NCI-H146 treated with DMSO at 0.1 percent for 48 hours (cell line): ENCODE data around the gene APOBEC4.
A peak's percentile ranks its signal among the peaks of the same experiment; 100 is the strongest.

Experiments
- DNase-seq: peaks from one replicate; lab custom pipeline; 2025; ENCODE audit not compliant: unreplicated experiment; lab: John Stamatoyannopoulos, UW

The APOBEC4 gene

DNA sequence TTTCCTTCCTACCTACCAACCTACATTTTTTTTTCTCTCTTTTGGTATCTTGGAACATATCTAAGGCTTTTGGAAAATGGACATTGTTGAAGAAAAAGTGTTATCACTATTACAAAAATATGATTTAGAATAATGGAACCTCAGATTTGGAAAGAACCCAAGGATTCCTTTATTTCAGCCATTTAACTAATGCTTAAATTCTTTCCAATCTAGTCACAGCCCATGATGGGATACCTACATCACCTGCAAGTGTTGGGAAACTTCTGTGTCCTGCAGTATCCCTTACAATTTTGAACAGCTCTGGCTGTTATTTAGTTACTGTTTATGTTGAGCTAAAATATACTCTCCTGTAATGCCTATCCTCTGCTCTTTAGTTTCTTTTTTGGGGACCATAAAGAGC lies 22.3 kb upstream of the APOBEC4 start:
- no peak for DNase-seq

DNA sequence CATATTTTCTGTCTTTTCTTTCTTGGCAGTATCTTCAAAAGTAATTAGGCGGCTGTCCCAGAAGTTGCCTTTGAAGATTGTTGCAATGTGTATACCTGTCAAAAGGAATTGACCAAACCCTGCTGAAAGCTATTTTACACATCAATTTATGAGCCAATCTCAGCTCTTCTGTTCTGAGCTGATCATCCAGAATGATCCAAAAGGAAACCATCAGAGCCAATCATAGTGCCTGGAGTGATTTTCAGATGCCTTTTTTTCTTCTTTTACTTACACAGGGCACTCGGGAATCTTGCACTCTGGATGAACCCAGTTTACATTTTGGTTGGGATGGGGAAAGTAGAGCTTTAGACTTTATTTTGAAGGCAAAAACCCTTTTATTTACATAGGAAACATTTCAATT lies 21.8 kb upstream of the APOBEC4 start:
- DNase-seq = no peak

DNA sequence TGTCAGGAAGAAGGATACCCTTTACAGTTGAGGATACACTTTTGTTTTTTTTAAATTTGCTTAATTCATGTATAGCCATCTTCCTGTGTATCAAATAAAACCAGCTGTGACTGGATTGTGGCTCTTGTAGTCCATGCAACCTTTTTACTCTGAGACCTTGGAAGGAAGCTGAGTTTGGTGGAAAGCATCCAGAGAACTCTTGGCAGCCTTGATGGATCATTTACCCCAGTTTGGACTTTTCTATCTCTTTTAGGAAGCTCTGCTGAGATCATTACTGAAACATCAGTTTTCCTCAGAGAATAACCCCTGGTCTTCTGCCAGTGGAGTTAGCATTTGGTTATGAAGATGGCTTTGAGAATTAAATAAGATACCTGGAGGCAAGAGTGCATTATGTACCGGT lies 21.2 kb upstream of the APOBEC4 start:
- DNase-seq = no peak

DNA sequence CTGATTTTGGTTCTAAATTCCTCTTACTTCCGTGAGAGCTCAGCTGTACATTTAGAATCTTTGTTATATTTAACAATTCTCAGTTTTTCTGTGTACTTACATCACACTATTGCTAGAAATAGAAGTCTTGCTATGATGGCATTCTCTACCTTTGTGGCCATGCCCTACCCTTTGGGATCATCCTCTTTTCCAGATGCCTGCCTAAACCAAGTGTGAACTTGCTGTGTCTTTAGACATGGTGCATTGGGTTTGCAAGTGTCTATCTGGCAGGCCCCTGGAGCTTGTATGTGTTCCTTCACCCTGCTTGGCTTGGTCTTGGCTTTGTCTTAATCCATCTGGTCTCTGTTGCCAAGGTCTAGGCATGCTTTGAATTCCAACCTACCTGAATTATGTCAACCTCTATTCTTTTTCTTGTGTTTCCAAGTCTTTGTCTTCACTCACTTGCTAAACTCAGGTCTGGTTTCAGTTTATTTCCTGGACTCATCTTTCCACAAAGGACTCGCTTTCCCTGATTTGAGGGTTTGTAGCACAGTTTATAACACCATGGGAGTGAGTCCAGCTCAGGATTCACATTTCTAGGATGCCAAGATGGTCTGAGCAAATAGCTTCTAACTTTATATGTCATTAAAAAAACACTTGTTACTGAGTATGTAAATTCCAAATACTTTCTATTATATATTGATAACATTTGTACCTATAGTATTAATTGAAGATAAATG lies 20.6 kb upstream of the APOBEC4 start:
- DNase-seq = no peak

DNA sequence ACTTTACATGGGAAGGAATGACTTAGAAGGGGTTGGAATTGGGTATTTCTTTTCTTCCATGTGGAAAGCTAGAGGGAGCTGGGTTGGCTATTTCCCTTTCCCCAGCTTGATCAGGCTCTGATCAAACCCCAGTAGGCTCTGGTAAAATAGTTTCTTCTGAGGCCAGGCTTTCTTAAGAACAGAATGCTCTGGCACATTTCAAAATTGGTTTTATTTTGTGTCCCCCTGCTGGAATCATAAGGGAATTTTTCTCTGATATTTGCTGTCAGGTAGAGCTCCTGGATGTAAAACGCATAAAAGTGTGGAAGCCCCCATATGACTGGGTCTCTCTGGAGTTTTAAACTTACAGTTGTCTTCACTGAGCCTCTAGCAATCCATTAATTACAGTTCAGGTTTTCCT lies 17.1 kb upstream of the APOBEC4 start:
- no peak for DNase-seq

DNA sequence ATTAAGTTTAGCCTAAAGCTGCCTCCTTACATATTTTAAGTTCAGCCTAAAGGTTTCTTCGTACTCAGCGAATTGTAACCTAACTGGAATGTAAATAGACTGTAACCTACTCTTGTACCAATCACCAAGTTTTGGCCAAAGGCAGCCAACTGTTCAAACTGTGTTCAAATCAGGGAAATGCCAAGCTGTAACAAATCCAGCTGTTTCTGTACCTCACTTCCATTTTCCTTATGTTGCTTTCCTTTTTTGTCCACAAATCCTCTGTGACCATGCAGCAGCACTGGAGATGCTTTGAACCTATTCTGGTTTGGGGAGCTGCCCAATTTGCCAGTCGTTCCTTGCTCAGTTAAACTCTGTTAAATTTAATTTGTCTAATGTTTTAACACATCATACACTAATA lies 3.2 kb upstream of the APOBEC4 start:
- DNase-seq = no peak

DNA sequence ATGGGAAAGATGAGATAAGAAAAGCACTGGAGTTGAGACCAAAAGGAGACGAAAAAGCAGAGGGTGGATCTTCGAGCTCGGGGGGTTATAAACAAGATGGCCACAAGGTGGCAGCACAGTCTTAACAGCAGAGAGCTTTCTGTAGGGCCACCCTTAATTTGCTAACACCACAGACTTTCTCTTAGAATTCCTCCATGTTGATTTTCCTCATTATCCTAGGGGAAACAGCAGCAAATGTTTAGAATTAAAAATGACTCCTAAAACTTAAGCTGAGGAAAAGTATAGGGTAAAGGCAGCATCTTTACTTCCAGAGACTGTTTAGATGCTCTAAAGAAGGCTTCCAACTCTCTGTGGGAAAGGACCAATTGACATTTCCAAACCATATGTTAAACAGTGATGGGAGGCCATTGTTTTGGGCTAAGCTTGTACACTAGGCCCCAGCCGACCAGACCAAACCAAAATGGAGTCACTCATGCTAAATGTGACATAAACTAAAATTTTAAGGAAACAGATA lies 2.5 kb upstream of the APOBEC4 start:
- DNase-seq = peak; percentile 69

DNA sequence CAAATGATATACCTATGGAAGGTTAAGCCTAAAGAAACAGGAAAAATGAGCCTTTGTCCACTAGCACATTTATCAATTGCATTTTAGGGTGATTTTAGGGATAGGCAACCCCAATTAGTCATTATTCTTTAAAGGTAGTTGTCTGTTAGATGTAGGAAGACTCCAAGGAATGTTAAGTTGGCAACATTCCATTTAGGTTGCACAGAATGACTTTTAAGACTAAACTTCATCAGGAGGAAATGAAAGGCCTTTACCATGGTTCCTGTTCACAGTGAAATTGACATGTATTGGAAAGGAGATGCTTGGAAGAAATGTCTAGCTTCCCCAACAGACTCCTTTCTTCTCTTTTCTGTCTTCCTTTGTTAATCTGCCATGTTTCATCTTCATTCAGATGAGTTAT lies 1.6 kb upstream of the APOBEC4 start:
- DNase-seq = no peak

DNA sequence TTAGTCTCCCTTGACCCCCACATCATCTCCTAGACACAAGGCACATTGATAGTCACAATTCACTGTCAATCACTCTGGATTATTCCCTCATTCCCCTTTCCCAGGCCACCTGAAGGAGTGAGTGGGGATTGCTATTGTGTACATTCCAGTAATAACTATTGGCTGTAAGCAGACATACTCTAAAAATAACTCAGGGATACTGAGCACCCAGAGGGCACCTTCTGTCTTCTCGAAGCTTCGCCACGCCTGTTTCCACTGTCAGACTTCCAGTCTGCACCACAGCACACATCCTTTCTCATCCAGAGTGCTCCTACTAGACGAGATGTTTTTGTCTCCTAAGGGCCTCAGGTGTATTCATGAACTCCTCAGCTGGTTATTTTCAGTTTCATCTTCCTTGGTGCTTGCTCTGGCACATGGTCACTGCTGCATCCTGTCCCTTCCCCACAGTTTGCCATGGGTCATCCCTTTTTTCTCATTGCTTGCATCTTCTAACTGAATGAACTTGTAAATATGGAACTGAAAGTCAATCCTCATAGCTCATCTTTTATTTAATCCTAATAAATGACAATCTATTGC lies 848 bp upstream of the APOBEC4 start:
- DNase-seq = no peak

DNA sequence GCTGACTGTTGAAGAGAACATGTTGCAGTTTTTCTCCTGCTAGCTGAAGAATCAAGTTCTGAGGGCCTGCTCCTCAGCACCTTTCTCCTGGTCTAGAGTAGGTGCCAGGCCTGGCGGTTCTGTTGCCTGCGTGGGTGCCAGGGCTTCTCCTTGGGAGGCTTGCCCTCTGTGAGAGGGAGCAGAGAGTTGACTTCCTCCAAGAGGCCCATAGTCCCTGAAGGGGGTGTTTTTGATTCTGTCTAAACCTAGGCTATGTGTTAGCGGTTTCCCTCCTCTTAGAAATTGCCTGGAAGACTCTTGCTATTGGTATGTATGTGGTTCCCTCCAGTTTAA lies 312 bp upstream of the APOBEC4 start:
- DNase-seq = no peak

DNA sequence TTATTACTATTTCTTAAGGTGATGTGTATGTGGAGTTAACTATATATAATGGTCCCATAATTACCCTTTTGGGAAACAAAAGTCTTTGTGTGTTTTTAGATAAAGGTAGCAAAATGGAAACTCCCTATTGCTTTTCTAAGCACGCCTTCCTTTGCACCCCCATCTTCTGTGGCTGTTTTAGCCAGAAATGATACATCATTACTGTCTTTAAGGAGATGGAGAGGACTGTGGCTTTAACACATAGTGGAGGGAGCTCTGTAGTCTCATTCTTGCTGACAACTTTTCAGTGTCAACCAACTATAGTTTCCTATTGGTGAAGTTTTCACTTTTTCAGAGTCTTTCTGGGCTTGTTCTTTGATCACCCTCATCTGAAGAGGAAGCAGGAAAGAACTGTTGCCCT lies 1.0 kb downstream of the APOBEC4 start:
- DNase-seq = no peak

DNA sequence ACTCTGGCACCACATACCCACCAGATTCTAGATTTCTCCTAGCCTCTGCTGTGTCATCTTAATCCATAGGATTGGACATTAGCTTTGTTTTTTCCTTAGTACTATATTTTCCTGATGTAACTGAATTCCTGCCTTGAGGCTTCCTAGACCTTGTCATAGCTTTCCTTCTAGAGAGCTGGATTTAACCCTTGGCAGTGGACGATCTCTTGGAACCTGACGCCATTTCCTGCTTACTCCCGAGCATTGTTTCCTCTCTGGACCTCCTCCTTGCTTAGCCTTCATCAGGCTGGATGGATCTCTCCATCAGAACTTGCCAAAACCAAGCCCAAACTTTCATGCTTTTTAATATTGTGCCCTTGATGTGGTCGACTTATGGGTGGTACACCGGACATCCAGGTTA lies 1.5 kb downstream of the APOBEC4 start:
- no peak for DNase-seq

DNA sequence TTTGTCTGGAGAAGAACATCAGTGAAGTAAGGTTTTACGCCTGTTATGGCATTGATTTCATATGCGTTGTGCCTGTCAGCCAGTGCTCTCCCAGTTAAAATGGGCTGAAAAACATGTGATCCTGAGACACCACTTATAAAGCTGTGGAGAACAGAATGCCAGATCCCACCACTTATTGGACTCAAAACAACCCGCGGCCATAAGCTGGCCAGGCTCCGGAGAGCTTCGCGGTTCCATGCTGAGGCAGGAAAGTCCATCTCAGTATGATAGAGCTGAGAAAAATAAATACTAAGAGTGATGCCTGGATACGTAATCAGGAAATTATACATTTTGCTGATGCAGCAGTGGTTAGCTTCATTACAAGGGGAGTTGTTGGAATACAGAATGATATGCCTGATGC lies 5.1 kb downstream of the APOBEC4 start:
- no peak for DNase-seq

DNA sequence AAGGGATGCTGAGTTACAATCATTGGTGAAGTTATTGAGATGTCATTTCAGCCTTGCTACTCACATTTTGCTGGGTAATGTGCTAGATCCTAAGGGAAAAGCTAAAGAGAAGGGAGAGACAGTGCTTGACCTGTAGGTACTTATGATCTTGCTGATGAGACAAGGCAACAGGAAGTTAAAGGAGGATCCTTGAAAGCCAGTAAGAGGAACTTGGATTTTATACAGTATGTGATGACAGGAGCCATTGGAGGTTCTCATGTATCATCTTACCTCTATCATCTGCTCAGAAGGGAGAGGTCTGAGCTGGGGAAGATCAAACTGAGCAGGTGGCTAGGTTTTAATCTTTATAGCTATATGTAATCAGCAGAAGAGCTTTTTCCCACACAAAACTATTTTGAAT lies 6.3 kb downstream of the APOBEC4 start:
- DNase-seq = no peak

DNA sequence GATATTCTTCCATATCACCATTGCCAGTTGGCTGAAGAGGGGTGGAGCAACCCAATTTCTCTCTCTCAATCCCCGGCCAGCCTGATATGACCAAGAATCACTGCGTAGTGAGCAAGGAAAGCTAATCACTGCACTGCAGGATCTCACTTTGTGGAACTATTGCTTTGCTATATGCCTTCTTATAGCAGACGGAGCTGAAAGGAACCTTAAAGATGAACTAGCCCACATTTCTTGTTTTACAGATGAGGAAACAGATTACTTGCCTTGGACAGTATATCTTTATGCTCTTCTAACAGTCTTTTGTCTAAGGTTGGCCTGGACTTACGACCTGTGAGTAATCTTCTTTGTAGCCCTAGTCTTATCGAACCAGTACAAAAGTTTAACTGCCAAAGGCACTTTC lies 7.6 kb downstream of the APOBEC4 start:
- no peak for DNase-seq

DNA sequence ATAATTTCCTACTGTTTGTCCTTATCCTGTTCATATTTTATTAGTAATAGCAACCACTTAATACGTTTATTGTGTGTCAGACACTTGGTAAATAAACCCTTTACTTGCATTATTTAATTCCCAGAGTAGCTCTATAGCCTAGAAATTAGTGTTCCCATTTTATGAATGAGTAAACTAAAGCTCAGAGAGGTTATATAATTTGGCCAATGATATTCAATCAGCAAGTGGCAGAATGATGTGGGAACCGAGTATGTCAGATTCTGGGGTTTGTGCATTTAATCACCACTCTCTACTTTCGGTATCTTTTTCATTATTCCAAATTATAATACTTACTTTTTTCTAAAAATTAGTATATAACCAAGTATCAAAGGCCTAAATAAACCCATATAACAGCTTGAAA lies 10.9 kb downstream of the APOBEC4 start:
- no peak for DNase-seq

DNA sequence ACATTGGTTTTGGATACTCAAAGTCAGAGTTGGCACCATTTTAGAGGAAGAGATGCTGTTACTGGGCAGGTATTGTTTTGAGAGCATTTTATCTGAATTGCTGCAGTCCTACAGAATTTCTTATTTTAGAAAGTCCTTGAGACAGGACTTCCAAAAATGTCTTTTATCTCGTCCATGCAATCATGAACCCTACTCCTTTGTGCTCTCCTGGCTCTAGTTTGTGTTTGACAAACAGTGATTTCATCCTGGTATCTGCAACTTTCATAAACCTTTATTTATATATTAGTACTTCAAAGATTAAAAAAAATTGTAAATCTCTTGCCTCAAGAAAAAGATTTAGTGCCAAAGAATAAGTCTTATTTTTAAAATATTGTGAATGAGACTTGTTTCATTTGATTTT lies 12.9 kb downstream of the APOBEC4 start:
- DNase-seq = no peak

DNA sequence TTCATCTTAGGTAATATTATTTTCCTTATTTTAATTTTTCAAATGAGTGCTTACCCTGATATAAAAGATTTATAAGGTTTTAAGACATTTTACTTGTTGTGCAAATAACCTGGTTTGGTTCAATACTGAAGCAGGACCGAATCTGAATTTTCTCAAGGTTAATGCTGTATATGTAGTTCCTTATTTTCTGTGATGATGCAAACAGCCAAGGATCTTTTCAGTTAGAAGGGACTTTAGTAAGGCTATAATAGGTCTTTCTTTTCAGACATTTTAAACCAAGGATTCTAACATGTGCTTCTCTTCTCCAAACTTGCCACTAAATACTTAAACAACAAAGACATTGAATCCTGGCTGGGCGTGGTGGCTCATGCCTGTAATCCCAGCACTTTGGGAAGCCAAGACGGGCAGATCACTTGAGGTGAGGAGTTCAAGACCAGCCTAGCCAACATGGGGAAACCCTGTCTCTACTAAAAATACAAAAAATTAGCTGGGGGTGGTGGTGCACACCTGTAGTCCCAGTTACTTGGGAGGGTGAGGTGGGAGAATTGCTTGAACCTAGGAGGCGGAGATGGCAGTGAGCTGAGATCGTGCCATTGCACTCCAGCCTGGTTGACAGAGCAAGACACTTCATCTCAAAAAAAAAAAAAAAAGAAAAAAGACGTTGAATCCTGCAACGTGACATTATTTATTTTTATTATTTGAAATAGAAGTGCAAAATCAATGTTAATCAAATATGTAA lies 14.3 kb downstream of the APOBEC4 start:
- no peak for DNase-seq

DNA sequence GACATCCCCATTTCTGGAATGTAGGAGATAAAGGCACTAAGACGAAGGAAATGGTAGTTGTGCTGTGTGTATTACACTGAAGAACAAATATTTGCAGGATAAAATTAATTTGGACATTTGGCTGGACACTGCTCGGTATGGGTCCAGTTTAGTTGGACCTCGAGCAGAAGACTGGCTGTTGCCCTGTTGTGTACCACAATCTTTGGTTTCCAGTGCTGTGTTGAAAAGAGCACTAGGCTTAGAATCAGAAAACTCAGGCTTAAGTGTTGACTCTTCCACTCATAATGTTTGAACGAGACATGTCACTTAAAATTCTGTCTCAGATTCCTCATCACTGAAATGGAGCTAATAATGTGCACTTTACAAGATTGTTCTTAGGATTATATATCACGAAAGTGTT lies 16.3 kb downstream of the APOBEC4 start:
- no peak for DNase-seq

DNA sequence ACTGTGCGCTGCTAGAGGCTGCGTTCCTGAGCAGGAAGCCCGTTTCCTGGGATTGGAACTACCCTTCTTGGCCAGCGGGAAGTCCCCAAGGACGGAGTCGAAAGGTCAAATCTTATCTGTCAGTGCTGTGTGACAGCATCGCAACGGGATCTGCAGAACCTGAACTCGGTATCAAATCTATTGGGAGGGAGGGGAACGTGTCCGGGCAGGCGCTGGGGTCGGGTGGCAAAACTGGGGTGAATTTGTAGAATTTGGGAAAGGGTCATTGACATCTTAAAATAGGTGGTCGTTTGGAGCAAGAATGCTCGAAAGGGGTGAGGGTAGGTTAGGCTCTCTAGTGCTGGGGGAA lies 16.8 kb downstream of the APOBEC4 start:
- DNase-seq = no peak

DNA sequence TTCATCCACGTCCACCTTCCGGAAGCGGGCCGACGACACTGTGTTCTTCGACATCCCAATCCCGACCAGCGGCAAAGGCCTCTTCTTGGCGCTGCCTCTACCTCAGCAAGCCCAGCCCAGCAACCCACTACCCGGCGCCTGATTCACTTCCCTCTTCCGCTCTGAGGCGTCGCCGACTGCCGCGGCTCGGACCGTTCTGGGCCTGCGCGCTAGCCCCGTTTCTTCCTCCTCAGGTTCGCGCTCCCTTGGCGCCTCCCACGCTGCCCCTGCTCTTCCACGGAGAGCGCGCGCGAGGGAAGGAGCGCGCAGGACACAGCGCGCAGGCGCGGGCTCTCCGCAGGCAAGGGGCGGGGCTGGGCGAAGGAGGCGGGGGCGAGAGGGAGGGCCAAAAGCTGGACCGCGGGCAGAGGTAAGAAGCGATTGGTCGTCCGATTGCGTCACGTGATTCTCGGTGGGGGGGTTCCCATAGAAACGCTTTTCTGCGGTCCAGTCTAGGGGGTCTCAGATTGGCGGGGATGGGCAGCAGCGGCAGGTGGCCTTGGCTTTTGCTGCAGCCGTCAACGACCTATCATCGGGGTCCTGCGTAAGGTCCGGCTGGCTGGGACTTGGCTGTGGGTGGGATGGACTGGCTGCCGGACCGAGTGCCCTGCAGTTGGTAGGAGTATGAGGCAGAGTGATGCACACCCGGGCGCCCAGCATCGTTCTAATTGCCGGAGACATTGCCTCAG lies 17.3 kb downstream of the APOBEC4 start, which contains the start of gene ARPC5:
TSS of gene ARPC5 (minus strand) at position 178 of the 728 bp plus-strand sequence. CDS start at position 54, 124 bp downstream.
- peak; percentile 98 for DNase-seq
